ENCODE measurements around the gene TRAP1.

DNA sequence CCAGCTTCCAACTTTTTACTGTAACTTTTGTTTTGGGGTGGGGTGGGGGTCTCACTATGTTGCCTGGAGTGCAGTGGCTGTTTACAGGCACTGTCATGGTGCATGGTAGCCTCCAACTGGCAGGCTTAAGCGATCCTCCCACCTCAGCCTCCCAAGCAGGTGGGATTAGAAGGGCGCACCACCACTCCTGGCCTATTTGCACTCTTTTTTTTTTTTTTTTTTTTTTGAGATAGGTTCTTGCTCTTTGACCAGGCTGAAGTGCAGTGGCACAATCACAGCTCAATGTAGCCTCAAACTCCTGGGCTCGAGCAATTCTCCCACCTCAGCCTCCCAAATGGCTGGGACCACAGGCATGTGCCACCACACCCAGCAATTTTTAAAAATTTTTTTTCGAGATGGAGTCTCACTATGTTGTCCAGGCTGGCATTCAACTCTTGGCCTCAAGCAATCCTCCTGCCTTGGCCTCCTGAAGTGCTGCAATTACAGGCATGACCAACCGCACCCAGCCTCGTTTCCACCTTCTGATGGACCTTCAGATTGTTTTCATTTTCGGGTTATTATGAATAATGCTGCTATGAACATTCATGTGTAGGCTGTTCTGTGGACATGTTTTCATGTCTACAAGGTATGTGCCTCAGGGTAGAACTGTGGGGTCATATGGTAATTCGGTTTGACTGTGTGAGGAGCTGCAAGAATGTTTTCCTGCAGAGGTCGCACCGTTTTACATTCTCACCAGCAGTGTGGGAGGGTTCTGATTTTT lies 10.9 kb downstream of the TRAP1 start:
- no peak for TF ChIP-seq POLR2A (IDR thresholded peaks at IDR 0.05)
- TF ChIP-seq, protein P1, sequence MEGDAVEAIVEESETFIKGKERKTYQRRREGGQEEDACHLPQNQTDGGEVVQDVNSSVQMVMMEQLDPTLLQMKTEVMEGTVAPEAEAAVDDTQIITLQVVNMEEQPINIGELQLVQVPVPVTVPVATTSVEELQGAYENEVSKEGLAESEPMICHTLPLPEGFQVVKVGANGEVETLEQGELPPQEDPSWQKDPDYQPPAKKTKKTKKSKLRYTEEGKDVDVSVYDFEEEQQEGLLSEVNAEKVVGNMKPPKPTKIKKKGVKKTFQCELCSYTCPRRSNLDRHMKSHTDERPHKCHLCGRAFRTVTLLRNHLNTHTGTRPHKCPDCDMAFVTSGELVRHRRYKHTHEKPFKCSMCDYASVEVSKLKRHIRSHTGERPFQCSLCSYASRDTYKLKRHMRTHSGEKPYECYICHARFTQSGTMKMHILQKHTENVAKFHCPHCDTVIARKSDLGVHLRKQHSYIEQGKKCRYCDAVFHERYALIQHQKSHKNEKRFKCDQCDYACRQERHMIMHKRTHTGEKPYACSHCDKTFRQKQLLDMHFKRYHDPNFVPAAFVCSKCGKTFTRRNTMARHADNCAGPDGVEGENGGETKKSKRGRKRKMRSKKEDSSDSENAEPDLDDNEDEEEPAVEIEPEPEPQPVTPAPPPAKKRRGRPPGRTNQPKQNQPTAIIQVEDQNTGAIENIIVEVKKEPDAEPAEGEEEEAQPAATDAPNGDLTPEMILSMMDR (IDR thresholded peaks at IDR 0.05 in 8 of 11, conservative IDR thresholded peaks at IDR 0.05 in 3 of 11): no peak
- no peak for TF ChIP-seq POLR2AphosphoS5 (IDR thresholded peaks at IDR 0.05)
